ENCODE data around the gene PTPN14.
"Not testable (repeated sequence)": the region's sequence is repeated elsewhere in the genome, so short reads cannot be mapped to it uniquely, and the experiment has no call there.

Gene PTPN14

DNA sequence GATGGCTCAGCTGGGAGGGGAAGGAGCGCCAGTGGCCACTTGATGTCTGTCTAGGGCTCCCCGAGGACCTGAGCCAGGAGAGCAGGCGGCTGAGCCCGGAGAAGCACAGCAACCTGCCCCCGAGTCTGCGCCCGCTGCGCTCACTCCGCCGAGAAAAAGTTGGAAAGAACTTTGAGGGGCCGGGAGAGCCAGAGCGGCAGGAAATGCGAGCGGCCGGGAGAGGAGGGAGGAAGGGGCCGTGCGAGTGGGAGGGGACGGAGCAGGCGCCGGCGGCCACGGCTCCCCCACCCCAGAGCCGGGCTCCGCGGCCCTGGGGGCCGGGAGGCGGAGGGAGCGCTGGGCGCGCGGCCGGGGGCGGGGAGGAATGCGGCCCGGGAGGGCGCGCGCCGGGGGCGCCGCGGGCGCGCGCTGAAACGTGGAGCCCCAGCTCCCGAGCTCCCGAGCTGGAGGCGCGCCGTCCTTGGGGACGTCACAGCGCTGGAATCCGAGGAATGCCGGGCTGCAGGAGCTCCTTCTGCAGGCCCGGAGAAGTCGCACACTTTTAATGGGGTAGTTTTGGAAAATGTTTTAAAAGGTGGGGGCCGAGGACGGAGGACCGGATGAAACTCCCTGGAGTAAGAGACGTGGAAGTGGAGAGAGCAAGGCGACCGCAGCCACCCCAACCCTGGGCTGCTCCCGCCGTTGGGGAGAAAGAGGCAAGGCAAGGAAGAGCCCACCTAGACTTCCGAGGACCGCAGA lies at the start of gene PTPN14:
PTPN14 (minus strand) TSS at position 167 of the 738 bp plus-strand sequence. CDS start 86,799 bp downstream, outside the sequence.
- peak; percentile 98 for DNase-seq

DNA sequence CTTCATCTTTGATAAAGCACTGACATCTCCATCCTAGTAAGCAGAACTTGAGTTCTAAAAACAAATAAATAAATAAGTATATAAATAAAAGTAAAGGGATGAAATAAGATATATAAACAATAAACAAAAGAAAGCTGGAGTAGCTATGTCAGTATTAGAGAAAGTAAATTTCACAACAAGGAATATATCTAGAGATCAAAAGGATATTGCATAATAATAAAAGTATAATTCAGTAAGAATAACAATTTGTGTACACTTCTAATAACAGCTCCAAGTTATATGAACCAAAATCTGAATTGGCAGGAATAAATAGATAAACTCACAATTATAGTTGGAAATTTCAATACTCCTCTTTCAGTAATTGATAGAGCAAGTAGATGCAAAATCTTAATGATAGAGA lies 41.8 kb upstream of the PTPN14 start:
- DNase-seq, result no peak

DNA sequence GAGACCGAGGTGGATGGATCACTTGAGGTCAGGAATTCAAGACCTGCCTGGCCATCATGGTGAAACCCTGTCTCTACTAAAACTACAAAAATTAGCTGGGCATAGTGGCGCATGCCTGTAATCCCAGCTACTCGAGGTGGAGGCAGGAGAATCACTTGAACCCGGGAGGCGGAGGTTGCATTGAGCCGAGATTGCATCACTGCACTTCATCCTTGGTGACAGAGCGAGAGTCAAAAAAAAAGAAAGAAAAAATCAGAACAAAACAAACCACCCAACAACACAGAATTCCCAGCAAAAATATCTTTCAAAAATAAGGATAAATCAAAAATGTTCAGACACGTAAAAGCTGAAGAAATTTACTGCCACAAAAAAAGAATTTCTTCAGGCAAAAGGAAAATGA lies 40.5 kb upstream of the PTPN14 start:
- DNase-seq, result not testable (repeated sequence)

DNA sequence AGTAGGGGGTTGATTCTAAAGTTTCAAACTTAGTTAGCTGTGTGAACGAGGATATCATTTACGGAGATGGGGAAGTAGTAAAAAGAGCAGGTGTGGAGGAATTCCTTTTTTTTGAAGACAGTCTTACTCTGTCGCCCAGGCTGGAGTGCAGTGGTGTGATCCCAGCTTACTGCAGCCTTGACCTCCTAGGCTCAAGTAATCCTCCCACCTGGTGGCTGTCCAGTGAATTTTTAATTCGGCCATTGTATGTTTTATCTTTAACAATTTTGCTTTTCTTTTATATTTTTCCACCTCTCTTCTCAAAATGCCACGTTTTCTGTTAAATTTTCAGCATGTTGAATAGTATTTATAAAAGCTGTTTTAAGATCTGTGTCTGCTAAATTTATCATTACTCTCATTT lies 39.3 kb upstream of the PTPN14 start:
- DNase-seq, result no peak

DNA sequence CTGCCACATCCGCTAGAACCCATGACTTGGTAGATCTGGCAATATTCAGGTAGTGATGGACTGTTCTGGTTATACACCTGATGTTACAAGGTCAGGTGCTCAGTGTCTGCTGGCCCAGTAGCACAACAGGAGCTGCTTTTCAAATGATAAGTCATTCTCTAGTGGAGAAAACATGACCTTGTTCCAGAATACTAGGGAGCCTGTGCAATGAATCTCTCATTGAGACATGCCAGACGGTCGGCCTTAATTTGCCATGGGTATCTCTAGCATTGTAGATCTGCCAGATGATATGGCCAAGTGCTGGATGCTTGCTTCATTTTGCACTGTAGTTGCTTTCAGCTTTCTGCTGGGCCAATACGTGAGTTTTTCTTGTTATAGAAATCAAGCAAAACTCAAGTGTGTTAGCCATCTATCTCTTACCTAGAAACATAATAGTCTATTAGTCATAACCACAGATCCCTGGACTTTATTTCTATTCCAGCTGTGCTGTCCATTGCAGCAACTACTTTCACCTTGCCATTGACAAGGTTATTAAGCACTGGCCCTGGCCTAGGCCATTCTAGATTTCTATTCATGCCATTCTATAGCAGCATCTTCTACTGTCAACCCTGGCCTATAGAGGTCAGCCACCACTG lies 37.7 kb upstream of the PTPN14 start:
- DNase-seq, result no peak

DNA sequence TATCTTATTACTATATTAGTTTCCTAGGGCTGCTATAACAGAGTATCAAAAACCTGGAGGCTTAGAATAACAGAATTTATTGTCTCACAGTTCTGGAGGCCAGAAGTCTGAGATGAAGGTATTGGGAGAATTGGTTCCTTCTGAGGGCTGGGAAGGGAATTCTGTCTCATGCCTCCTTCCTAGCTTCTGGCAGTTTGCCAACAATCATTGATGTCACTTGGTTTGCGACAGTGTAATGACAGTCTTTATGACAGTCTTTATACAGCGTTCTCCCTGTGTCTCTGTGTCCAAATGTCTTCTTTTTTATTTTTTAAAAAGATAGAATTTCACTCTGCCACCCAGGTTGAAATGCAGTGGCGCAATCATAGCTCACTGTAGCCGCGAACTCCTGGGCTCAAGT lies 35.8 kb upstream of the PTPN14 start:
- DNase-seq, result no peak

DNA sequence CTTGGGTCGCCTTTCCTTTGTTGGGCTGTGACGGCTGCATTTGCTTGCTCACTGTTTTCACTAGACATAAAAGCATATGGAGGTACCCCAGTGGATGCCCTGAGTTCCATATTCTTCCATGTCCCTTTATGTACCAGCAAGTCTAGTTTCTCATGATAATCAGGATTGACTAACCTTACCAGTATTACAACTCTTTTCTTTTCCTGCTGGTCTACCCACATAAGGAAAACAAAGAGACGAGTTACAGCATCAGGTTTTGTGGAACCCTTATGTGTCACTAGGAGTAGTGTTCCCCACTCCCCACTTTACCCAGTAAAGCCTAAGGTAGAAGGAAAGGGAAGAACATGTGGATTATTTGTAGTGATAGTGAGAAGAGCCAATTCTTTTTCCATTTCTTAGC lies 35.2 kb upstream of the PTPN14 start:
- DNase-seq, result no peak

DNA sequence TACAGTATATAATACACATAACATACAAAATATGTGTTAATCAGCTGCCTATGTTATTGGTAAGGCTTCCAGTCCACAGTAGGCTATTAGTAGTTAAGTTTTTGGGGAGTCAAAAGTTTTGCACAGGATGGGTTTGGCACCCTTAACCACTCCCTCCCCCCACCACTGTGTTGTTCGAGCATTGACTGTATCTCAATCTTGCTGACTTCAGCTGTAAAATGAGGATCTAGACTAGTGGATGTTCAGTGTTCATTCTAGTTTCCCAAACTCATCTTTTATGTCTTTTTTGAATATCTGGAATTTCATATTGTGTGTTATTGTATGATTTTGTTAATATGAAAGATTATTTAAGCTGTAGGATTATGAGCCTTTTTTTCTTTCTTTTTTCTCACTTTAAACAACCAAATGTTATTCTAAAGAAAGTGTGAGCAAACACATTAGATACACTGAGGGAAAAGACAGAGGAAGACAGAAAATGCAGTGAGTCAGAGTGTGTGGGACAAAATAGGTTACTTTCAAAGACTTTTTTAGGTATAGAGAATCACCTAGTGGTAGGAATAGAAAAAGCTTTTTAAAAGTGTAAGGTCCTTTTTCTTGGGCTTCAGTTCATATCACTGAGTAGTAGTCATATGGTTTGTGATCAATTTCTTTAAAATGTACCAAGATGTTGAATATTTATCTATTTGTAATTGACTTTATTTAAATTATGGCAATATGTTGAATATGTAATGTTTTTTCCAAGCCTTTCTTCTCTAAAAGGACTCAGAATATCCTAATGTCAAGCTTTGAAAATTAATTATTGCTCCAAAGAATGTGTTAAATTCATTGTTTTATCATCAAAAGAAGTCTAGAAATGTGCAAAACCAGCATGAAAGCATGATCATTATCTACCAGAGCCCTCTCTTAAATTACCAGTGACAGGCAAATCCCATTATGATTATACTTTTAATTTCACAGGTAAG lies 33.7 kb upstream of the PTPN14 start:
- DNase-seq, result no peak

DNA sequence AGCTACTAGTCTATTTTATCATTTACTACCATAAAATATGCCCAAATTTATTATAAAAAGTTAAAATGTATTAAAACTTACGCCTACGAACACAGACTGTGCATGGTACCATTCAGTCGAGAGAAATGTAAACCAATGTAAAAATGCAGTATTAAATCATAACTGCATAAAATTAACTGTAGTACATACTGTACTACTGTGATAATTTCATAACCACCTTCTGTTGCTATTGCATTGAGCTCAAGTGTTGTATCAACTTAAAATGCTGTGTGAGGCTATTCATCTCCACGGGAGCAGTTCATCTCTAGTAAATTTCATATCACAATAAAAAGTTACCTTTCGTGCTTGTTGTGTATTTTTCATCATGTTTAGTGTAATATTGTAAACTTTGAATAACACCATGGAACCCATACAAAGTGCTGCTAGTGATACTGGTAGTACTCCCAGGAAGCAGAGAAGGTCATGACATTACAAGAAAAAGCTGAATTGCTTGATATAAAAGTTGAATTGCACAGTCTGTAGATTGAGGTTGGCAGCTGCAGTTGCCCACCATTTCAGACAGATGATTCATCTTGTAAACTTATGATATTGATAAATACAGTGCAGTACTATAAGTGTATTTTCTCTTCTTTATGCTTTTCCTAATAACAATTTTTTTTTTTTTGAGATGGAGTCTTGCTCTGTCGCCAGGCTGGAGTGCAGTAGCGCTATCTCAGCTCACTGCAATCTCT lies 32.6 kb upstream of the PTPN14 start:
- DNase-seq, result no peak

DNA sequence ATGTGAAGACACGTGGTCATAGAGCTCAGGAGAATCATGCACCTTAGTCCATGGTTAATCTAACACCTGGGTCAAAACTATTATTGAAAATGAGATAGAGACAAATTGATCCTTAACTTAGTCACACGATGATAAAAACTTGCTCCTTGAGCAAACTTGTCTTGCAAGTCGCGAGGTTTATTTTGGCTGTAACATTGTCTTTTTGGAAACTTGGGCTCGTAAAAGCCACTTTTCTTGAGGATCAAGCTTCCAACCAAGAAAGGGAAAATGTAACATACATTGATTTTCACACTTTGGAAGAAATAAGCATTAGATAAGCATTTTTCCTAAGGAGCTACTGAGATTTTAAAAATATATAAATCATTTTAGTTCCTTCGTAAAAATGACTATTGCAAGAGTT lies 31.7 kb upstream of the PTPN14 start:
- DNase-seq, result no peak

DNA sequence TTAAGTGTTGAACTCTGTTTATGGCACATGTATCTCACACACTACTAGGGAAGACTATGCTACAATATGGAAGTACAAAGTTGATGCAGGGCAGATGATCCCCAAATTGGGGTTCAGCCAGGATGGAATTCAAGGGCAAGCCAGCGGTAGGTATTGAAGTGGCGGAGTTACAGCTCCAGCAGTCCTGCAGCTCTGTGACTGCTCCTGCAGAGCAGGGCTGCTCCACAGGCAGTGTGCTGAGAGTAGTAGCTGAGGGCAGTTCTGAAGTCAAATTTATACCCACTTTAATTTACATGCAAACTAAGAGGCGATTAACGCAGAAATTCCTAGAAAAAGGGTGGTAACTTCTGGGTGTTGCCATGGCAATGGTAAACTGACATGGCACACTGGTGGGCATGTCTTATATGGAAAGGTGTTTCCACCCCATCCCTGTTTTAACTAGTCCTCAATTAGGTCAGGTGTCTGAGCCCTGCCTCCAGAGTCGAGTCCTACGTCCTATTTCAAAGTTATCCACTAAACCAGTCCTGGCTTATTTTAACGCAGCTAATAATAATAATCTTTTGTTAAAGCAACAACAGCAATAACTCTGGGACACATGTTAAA lies 31.0 kb upstream of the PTPN14 start:
- no peak for DNase-seq

DNA sequence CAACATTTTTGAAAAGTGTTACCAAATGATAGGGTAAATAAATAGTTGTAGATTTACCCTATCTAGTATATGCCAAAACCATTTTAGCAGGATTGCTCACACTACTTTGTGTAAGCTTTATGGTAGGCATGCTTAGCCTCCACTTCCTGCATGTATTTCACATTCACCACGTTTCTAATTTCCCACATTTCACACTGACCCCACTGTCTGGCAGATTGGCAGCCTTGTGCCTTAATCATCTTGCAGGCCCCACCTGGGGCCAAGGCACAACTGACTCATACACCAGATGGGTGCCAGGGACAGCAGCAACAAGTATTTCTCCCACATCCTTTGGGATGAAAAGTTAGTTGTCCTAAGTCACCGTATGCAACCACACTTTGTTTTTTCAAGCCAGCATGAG lies 30.4 kb upstream of the PTPN14 start:
- peak; percentile 22 for DNase-seq

DNA sequence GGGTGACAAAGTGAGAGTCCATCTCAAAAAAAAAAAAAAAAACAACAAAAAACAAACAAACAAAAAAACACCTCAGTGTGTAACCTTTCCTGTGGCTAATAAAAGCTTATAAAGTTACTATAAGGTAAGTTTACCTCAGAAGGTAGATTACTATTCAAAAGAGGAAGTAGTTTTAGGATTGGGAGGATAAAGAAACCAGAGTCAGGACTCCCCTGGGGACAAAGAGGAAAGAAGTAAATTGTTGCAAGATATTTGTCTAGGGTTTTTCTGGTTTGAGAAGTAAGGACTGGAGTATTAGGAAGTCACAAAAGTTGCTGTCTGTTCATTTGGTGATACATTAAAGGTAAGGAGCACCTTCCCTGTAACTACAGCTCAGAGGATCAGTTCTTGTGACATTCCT lies 27.8 kb upstream of the PTPN14 start:
- DNase-seq, result no peak

DNA sequence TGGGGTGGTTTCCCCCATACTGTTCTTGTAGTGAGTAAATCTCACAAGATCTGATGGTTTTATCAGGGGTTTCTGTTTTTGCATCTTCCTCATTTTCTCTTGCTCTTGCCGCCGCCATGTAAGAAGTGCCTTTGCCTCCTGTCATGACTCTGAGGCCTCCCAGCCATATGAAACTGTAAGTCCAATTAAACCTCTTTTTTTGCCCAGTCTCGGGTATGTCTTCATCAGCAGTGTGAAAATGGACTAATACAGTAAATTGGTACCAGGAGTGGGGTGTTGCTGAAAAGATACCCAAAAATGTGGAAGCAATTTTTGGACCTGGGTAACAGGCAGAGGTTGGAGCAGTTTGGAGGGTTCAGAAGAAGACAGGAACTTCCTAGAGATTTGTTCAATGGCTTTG lies 24.7 kb upstream of the PTPN14 start:
- DNase-seq, result not testable (repeated sequence)

DNA sequence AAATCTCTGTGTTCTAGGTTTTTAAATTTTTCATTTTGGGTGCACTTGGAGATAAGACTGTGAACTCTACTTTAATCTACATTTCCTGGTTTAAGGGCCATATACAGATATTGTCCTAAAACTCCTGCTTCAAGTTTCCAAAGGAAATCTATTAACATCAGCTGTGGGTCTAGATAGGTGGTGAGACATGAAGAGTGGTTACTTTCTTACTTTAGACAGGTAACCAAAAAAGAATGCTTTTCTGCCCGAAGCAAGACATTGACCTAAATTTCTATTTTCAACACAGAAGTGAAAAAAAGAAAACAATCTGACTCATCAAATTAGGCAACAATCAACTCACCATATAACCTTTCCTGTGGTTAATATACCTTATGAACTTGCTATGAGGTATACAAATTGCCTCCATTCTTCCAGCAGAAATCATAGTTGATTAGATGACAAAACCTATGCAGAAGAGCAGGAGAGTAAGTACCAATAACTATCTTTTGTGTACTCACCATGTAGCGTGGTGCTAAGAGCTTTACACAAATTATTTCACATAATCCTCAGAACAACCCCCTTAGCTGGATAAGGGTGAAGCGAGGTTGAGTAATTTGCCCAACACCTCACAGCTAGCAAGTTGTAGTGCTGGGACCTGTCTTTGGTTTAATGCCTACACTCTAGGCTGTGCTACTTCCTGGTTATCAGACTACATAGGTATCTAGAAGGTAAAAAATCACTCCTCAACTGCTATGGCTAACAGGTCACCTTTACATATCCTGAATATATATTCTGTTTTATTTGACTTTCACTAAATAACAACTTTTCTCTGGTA lies 23.4 kb upstream of the PTPN14 start:
- no peak for DNase-seq

DNA sequence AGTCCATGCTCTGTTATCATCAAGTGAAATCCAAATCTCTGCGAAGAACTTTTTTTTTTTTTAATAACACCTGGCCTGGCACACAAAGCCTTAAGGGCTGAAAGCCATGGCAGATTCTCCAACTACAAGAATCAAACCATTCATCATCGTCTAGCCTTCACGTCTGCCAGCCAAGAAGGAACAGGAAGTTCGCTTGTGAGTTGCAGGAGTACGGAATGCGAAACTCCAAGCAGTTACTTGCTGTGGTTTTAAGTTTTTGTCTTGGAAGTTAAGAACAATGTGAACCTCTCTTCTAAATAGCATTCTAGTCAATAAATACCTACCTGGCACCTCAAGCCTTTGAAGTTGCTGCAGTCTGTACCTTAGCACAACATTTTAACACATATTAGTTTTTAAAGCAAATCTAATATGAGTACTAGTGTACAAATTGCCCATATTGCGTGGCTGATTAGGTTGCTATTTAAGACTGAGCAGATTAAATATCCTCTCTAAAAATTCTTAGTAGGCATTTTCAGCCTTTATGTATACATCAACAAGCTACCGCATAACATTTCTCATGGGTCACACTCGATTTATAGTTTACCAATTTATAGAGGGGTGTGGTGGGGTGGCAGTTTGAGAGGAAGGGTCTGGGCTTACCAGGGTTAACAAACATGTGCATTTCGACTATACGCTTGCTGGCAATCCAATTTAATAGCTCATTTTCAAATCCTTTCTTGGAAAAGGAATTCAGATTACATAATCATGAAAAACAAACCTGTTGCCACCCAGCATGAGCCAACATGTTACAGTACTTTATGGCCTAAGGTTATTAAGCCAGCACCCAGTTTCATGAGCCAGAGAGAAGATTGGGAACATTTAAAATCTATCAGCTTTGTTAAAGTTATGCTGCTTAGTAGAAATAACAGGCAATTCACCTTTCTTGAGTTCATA lies 22.2 kb upstream of the PTPN14 start:
- DNase-seq, result no peak

DNA sequence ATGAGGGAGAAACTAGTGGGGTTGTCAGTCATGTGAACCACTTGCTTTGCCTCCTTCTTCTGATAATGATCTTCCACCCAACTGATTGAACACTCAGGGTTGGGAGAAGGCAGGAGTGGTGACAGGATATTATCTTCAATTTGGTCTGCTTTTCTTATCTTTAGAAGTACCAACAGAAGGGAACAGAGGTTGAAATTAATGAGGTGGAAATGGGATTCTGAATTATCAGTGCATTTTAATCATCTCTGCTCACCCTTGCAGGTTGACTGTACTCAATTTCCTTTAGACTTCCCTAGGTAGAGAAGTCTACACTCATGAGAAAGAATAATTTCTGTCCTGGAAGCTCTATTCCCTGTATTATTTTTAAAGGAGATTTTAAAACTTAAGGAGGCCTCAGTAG lies 19.9 kb upstream of the PTPN14 start:
- no peak for DNase-seq

DNA sequence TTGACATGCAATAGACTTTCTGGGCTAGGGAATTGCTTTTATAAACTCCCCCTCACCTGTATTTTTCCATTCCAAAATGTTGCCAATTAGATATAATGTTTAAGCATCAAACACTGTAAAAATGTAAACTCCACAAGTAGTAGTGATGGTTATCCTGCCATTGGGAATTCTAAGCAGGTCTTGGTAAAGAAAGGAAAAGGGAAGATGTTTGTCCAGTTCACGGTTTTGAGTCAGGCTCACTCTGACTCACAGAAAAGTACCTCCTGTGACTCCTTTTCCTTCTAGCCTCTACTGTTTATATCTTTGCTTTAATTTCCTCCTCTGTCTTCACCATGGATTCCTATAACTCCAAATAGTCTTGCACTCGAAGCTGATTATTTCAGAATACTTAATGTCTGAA lies 19.0 kb upstream of the PTPN14 start:
- DNase-seq, result peak; percentile 45

DNA sequence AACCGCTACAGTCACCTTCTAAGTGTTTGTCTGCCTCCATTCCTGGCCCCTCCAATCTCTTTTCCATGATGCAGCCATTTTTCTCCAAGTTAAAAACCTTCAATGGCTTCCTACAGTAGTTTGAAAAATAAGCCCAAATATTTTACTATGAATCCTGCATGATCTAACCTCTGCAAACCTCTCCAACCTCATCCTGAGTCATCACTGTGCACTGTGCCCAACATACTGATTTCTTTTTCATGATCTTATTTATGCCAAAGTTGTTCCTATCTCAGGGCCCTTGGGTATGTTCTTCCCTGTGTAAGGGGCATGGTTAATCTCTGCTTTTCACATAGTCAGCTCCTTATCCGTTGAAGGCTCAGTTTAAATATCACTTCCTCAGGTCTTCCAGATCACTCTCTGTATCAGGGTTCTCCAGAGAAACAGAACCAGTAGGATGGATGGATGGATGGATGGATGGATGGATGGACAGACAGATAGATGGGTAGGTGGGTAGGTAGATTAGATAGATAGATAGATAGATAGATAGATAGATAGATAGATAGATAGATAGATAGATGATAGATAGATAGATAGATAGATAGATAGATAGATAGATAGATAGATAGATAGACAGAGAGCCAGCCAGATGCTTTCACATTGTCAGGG lies 18.1 kb upstream of the PTPN14 start:
- peak; percentile 24 for DNase-seq

DNA sequence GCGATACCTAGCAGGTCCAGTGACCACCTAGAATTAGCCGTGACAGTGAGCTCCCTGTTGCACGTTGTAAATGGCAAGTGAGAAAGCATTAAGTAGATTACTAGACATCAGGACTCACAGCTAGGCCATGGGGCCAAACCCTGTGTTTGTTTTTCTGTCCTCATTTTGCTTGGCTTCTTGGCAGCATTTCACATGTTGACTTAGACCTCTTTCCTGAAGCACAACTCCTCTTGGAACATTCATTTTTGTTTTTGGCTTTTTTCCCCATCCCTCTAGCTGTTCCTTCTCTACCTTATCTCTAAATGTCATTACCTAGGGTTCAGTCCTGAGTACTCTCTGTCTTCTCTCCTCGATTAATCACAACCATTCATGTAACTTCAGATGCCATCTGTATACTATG lies 16.9 kb upstream of the PTPN14 start:
- DNase-seq, result no peak
